Hypothalamus (tissue), 51 donors: ENCODE measurements around the gene ZBTB44.

Experiments used
- DNase-seq, 51 donors: peaks; one replicate each; lab custom pipeline; 2025; lab: John Stamatoyannopoulos, UW

The ZBTB44 gene

GRCh38 chr11:130216591-130217132, 98.1 kb downstream of the ZBTB44 start:
- no peak for DNase-seq

DNA sequence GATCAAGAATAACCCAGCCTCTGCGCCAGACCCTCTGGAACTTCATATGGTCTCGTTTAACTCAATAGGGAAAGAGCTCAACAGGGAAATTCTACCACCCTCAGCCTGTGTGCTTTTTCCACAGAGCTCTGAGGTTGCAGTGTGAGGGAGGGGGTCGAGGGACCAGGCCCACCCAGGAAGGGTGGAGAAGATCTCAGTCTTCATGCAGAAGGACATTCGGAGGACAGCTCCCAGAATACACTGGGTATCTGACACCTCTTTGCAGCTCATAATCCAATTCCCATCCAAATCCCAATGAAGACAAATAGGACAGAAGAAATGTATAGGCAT, 98.5 kb downstream of the ZBTB44 start:
- no peak for DNase-seq

GRCh38 chr11:130215531-130216220, 99.0 kb downstream of the ZBTB44 start:
- no peak for DNase-seq

GRCh38 chr11:130214861-130215530, 99.7 kb downstream of the ZBTB44 start:
- no peak for DNase-seq

DNA sequence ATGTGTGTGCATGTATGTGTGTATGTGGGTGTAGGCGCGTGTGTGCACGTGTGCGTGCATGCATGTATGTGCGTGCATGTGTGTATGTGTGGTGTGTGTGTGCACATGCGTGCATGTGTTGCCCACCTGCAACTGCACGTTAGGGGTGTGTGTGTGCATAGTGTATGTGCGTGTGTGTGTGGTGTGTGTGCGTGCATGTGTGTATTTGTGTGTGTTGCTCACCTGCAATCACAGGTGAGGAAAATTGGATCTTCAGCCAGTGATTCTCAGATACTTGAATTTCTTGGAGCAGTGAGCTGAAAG, 100.8 kb downstream of the ZBTB44 start:
- DNase-seq = no peak

- DNase-seq = peak in 43 of 51 donors; percentile 13 to 81 (median 45)
These were observed 101.4 kb downstream of the ZBTB44 start for GRCh38 chr11:130213143-130213978.

GRCh38 chr11:130212431-130212961, 102.2 kb downstream of the ZBTB44 start:
- no peak for DNase-seq

- DNase-seq = no peak
These were observed 102.8 kb downstream of the ZBTB44 start for GRCh38 chr11:130211781-130212401.

GRCh38 chr11:130211144-130211543, 103.6 kb downstream of the ZBTB44 start:
- no peak for DNase-seq

GRCh38 chr11:130209954-130210854, 104.5 kb downstream of the ZBTB44 start:
- no peak for DNase-seq

- DNase-seq = no peak
These were observed 105.4 kb downstream of the ZBTB44 start for GRCh38 chr11:130209128-130209932.

- DNase-seq = no peak
These were observed 106.2 kb downstream of the ZBTB44 start for GRCh38 chr11:130208241-130209127.

DNA sequence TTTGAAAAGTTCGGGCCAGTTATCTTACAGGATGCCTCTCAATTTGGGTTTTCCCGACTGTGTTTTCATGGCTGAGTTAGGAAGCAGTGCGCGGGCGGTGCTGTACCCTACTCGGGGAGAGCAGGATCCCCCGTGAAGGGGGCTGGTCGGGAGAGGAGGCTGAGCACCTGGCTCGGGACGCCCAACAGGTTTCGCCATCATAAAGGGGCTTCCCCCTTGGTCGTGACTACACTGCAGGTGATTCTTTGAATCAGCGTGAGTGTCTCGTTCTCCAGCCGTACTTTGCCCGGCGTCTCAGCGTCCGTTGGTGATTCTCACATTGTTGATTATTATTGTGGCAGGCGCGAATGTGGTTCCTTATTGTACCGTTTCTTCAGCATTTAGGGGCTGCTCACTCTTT, 108.6 kb downstream of the ZBTB44 start:
- DNase-seq = no peak

DNA sequence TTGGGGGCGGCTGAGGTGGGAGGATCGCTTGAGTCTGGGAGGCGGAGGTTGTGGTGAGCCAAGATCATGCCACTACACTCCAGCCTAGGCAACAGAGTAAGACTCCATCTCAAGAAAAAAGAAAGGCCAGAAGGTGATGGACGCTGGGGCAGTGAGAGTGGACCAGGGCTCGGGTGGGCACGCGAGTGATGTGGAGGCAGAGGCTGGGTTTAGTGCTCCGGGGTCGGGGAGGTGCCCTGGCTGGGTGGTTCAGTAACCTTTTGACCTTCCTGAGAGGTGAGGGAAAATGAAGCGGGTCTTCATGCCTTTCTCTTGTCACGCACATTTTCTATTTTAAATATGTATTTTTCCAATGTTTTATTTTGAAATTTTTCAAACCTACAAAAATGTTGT, 110.0 kb downstream of the ZBTB44 start:
- DNase-seq = no peak

DNA sequence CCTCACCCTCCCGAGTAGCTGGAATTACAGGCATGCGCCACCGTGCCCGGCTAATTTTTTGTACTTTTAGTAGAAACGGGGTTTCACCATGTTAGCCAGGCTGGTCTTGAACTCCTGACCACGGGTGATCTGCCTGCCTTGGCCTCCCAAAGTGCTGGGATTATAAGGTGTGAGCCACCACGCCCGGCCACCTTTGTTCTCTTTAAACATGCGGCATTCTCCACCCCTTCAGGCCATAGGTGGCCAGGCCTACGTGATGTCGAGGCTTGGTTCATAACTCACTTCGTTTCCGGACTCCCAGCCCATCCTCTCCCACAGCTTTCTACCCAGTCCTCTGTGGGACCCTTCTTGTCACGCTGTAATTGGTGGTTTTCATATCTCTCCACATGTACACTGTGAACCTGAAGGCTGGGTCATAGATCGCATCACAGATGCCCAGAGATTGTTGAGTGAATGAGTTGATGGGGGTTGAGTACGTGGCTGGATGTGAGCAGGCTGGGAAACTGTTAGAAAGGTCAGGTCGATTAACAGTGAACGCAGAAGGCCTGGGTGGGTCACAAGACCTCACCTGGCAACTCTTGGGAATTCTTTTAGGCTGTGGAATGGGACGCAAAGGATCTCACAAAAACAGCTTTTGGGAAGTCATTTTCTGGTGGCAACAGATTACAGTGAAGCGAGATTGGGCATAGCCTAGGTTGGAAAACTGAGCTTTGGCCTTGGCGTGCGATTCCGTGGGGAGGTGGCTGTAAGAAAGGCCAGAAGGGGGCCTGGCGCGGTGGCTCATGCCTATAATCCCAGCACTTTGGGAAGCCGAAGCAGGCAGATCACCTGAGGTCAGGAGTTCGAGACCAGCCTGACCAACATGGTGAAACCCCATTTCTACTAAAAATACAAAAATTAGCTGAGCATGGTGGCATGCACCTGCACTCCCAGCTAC, 110.7 kb downstream of the ZBTB44 start:
- DNase-seq = no peak

DNA sequence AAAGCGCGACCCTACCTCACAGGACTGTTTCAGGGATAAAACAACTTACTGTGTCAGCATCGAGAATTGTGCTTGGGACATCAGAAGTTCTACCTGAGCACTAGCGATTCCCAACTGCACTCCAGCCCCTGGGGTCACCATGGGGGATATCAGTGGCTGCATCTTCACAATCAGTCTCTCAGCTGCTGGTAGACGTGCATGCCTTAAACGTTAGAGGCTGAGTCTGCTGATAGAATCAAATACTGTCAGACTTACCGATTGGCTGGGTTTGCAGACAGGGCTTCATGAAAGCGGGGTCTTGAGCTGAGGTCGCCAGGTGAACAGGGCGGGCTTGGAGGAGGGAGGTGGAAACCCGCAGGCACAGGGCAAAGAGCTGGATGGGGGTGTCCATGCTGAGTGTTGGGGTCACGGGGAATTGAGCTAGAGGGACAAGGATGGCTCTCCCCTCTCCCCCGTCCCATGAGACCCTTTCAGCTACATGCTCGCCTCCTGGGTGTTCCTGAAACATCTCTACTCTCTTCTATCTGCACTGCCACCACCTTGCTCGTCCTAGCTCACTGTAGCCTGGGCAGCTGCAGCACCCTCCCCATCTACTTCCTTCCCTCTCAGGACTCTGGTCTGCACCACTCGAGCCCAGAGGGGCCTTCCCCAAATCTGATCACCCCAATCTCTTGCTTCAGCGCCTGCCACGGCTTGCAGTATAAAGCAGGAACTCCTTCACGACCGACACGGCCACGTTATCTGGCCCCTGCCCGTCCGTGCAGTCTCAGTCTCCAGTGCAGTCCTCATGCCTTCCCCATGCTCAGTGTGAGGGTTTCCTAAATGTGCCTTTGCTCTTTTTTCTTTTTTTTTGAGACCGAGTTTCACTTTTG, 111.7 kb downstream of the ZBTB44 start:
- DNase-seq = no peak
